ENCODE measurements around the gene BMX. TPM values are rescaled to one million over a fixed set of nuclear protein-coding genes. Genes with fewer than 3 reads are reported as not detected.

The BMX gene
- total and polyA plus RNA-seq, 9 of the 15 experiments (the other 6 are each of a cell fraction or from before 2014, with no cell fraction given): 0.45 to 4.2 (median 1.8) TPM

DNA sequence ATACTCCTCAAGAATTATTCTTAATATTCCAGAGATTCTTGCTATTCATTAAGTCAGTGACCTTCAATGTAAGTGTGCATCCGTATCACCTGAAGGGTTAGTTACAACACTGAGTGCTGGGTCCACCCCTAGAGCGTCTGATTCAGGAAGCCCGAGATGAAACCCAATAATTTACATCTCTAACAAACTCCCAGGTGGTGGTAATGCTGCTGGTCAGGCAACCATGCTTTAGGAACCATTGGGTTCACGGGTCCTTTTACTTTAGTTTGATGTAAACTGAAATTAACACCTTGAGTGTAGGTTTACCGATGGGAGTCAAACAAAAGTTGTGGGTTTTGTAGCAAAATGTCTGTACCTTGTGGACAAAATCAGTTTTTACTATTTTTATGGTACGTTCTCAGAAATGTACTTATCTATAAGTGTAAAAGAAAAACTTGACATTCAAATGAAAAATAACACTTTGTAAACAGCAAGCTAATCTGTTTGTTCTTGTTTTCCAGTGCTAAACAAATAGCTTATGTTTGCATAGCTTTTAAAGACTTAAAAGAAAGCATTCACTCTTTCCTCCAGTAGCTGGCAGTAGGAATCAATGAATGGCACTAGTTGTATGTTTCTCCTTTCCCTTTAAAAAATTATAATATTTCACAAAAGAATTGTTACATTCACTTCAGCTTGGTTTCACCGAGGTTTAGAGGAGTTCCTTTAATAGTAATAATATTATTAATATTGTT, 67.4 kb downstream of the BMX start (continued):
- TF ChIP-seq, protein P1, sequence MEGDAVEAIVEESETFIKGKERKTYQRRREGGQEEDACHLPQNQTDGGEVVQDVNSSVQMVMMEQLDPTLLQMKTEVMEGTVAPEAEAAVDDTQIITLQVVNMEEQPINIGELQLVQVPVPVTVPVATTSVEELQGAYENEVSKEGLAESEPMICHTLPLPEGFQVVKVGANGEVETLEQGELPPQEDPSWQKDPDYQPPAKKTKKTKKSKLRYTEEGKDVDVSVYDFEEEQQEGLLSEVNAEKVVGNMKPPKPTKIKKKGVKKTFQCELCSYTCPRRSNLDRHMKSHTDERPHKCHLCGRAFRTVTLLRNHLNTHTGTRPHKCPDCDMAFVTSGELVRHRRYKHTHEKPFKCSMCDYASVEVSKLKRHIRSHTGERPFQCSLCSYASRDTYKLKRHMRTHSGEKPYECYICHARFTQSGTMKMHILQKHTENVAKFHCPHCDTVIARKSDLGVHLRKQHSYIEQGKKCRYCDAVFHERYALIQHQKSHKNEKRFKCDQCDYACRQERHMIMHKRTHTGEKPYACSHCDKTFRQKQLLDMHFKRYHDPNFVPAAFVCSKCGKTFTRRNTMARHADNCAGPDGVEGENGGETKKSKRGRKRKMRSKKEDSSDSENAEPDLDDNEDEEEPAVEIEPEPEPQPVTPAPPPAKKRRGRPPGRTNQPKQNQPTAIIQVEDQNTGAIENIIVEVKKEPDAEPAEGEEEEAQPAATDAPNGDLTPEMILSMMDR (IDR thresholded peaks at IDR 0.05 in 2 of 3, conservative IDR thresholded peaks at IDR 0.05 in 1 of 3; ENCODE audit: insufficient read depth in 2 of 3, low read depth in 1 of 3, low read length in 3 of 3): peak in 2 of 3 experiments; percentile 45 to 81; a peak in 3 of 6 replicates

DNA sequence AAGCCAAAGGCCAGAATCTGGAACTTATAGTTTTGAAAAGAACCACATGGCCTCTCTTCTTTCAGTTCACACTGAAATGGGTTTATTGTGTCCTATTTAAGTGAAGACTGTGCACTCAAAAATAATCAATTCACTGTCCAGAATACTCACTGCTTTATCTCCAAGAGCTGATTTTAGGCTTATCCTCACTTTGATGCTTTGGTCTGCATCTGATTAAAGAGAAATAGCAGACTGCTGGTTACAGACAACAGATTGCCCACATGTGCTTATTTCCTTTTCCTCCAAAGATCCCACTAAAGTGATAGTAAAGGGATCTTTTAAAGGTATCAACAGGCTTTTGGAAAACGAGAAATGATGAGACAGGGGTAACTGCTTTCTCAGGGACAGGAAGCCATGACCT, 69.5 kb downstream of the BMX start:
- FAIRE-seq: no peak
- intact Hi-C loops (cut with micrococcal nuclease) (no loop called here), in situ Hi-C loops (cut with MboI) (loop anchor here (10.0 kb wide), 1 partner anchor 205 kb away; no protein-coding TSS in a partner anchor)
- H3K4me1 ChIP-seq (replicated peaks in 1 of 2; ENCODE audit: control insufficient read depth in 2 of 2, insufficient read depth in 2 of 2, low read length in 2 of 2): peaks cover 0 to 8% of the 10 kb centered on the region in 2 experiments; a peak in 2 of 5 replicates
- whole genome bisulfite sequencing (ENCODE audit: insufficient coverage, low coverage, missing lambda C conversion rate): 15% methylated on average over 1 of the region's 1 CpG
- H3K9me1 ChIP-seq (ENCODE audit: control insufficient read depth, insufficient read depth, low read length): no peaks in the 10 kb centered on the region
- H3K9me3 ChIP-seq (replicated peaks; ENCODE audit: control insufficient read depth, insufficient read depth, low read depth, low read length): no peaks in the 10 kb centered on the region
- CTCF ChIA-PET (ENCODE audit: low intra/inter-chr PET ratio): no interaction called here
- no peaks in the 10 kb centered on the region for H3K79me2 ChIP-seq (ENCODE audit: control insufficient read depth, insufficient read depth, low read length)
- BruUV-seq (replicated peaks): no TSS peak
- no peaks in the 10 kb centered on the region for H4K20me1 ChIP-seq (replicated peaks; ENCODE audit: control insufficient read depth, insufficient read depth, low read length)
- no peak overlapping the region for H3K27ac ChIP-seq (ENCODE audit: extremely low read depth, low read depth, low read length)
- POLR2A ChIA-PET: no interaction called here
- H3K9ac ChIP-seq (ENCODE audit: insufficient read depth in 1 of 2, low read depth in 2 of 2, low read length in 2 of 2): no peak overlapping the region
- H3K27me3 ChIP-seq (ENCODE audit: control insufficient read depth in 2 of 2, insufficient read depth in 2 of 2, low read length in 2 of 2): no peaks in the 10 kb centered on the region
- H2AFZ ChIP-seq (ENCODE audit: low read depth, low read length): peak overlapping the region; percentile 24; the same call in 1 of the 2 replicates
- no peak for DNase-seq (ENCODE audit: extremely low read depth in 1 of 4, low spot score in 3 of 4)
- no peak overlapping the region for H3K4me3 ChIP-seq
- no peaks in the 10 kb centered on the region for H3K36me3 ChIP-seq (ENCODE audit: control insufficient read depth, insufficient read depth, low read length)
- ATAC-seq: no peak
- no peak overlapping the region for H3K4me2 ChIP-seq (ENCODE audit: insufficient read depth, low read length)
- TF ChIP-seq ZFP36 (IDR thresholded peaks at IDR 0.05; ENCODE audit: low read depth, low read length, partially characterized antibody) (no peak), ZNF133 (CRISPR knock-in tag; IDR thresholded peaks at IDR 0.05) (no peak), PTTG1 (tag; IDR thresholded peaks at IDR 0.05; ENCODE audit: low read depth) (no peak), GTF2F1 (IDR thresholded peaks at IDR 0.05; ENCODE audit: low read depth, low read length) (no peak), HNRNPLL (IDR thresholded peaks at IDR 0.05; ENCODE audit: low read depth, low read length, poor library complexity, severe bottlenecking) (no peak), NCOA2 (IDR thresholded peaks at IDR 0.05; ENCODE audit: partially characterized antibody in 2 of 2) (no peak), ZNF79 (CRISPR knock-in tag; IDR thresholded peaks at IDR 0.05; ENCODE audit: low read depth) (no peak)
- TF ChIP-seq, protein P2, sequence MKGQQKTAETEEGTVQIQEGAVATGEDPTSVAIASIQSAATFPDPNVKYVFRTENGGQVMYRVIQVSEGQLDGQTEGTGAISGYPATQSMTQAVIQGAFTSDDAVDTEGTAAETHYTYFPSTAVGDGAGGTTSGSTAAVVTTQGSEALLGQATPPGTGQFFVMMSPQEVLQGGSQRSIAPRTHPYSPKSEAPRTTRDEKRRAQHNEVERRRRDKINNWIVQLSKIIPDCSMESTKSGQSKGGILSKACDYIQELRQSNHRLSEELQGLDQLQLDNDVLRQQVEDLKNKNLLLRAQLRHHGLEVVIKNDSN (CRISPR knock-in tag; IDR thresholded peaks at IDR 0.05): no peak
- TF ChIP-seq, protein P3, sequence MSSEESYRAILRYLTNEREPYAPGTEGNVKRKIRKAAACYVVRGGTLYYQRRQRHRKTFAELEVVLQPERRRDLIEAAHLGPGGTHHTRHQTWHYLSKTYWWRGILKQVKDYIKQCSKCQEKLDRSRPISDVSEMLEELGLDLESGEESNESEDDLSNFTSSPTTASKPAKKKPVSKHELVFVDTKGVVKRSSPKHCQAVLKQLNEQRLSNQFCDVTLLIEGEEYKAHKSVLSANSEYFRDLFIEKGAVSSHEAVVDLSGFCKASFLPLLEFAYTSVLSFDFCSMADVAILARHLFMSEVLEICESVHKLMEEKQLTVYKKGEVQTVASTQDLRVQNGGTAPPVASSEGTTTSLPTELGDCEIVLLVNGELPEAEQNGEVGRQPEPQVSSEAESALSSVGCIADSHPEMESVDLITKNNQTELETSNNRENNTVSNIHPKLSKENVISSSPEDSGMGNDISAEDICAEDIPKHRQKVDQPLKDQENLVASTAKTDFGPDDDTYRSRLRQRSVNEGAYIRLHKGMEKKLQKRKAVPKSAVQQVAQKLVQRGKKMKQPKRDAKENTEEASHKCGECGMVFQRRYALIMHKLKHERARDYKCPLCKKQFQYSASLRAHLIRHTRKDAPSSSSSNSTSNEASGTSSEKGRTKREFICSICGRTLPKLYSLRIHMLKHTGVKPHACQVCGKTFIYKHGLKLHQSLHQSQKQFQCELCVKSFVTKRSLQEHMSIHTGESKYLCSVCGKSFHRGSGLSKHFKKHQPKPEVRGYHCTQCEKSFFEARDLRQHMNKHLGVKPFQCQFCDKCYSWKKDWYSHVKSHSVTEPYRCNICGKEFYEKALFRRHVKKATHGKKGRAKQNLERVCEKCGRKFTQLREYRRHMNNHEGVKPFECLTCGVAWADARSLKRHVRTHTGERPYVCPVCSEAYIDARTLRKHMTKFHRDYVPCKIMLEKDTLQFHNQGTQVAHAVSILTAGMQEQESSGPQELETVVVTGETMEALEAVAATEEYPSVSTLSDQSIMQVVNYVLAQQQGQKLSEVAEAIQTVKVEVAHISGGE (CRISPR knock-in tag; IDR thresholded peaks at IDR 0.05): no peak
- TF ChIP-seq, protein P4, sequence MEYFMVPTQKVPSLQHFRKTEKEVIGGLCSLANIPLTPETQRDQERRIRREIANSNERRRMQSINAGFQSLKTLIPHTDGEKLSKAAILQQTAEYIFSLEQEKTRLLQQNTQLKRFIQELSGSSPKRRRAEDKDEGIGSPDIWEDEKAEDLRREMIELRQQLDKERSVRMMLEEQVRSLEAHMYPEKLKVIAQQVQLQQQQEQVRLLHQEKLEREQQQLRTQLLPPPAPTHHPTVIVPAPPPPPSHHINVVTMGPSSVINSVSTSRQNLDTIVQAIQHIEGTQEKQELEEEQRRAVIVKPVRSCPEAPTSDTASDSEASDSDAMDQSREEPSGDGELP (CRISPR knock-in tag; IDR thresholded peaks at IDR 0.05; ENCODE audit: borderline replicate concordance): no peak
